ENCODE measurements around the gene NTMT2. TPM values are rescaled to one million over a fixed set of nuclear protein-coding genes. Genes with fewer than 3 reads are reported as not detected.

The NTMT2 gene
- total RNA-seq, 1 experiment from 2014 or later = not detected

DNA sequence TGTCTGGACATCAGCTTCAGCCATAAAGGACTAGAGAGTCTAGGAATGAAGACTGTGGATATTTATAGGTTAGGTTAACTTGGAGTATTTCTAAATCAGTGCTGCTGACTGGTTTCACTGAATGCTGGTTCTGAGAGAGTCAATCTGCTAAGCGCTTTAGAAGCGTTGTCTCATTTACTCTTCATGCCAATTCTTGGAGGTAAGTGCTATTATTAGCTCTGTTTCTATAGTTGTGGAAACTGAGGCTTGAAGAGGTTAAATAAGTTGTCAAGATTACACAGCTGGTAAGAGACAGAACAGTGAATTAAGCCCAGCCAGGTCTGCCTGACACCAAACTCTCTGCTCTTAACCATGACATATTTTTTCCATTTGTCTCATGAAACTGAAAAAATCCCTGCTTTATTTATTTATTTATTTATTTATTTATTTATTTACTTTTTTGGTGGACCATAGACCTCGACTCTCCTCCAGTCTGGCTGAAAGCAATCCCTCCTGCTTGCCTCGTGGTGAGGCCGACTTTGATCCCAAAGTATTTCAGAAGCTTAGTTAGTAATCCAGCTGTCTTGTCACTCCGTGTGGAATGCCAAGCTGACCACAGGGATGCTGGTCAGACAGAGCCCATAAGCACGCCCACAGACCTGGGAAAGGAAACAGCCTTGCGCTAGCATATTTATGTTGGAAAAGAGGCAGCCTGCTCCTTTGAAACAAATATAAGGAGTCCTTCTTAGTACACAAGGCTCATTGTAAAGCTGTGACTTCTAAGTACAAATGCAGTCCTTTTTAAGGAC, 16.9 kb downstream of the NTMT2 start:
- Histone ChIP-seq H3K9me3 (ENCODE audit: control insufficient read depth, insufficient read depth, low read depth, low read length) (no peaks in the 10 kb centered on the region), H3K27me3 (ENCODE audit: control insufficient read depth, insufficient read depth, low read length) (no peaks in the 10 kb centered on the region), H3K36me3 (ENCODE audit: control insufficient read depth, insufficient read depth, low read length) (no peaks in the 10 kb centered on the region), H3K27ac (ENCODE audit: low read length) (no peak overlapping the region), H3K4me1 (ENCODE audit: control insufficient read depth, insufficient read depth, low read length) (no peaks in the 10 kb centered on the region), H3K4me3 (ENCODE audit: low read depth in 2 of 2, low read length in 2 of 2) (no peak overlapping the region)
- ATAC-seq = no peak
- ChIA-PET POLR2A (no interaction called here), CTCF (no interaction called here)
- no peak for DNase-seq (ENCODE audit: low read depth, low spot score)
- BruUV-seq (replicated peaks) = no TSS peak
- in situ Hi-C loops (cut with HindIII; ENCODE audit: low pct_unique_long_range_greater_than_20kb, low sequenced_read_pairs) = no loop called here
- TF ChIP-seq TCF7L2 (IDR thresholded peaks at IDR 0.05; ENCODE audit: low read depth, low read length) = no peak
- TF ChIP-seq, protein P1, sequence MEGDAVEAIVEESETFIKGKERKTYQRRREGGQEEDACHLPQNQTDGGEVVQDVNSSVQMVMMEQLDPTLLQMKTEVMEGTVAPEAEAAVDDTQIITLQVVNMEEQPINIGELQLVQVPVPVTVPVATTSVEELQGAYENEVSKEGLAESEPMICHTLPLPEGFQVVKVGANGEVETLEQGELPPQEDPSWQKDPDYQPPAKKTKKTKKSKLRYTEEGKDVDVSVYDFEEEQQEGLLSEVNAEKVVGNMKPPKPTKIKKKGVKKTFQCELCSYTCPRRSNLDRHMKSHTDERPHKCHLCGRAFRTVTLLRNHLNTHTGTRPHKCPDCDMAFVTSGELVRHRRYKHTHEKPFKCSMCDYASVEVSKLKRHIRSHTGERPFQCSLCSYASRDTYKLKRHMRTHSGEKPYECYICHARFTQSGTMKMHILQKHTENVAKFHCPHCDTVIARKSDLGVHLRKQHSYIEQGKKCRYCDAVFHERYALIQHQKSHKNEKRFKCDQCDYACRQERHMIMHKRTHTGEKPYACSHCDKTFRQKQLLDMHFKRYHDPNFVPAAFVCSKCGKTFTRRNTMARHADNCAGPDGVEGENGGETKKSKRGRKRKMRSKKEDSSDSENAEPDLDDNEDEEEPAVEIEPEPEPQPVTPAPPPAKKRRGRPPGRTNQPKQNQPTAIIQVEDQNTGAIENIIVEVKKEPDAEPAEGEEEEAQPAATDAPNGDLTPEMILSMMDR (IDR thresholded peaks at IDR 0.05) = no peak
- no peak for TF ChIP-seq POLR2AphosphoS5 (IDR thresholded peaks at IDR 0.05; ENCODE audit: low read depth, low read length)
- TF ChIP-seq SIN3A (IDR thresholded peaks at IDR 0.05; ENCODE audit: borderline replicate concordance, insufficient read depth, low read depth, low read length) = no peak
- no peak for TF ChIP-seq REST (IDR thresholded peaks at IDR 0.05; ENCODE audit: insufficient read depth in 1 of 2, low read depth in 2 of 2, low read length in 1 of 2)
- intact Hi-C loops (cut with micrococcal nuclease; ENCODE audit: unreplicated experiment) = no loop called here

- DNase-seq (ENCODE audit: low read depth, low spot score) = no peak
- TF ChIP-seq TCF7L2 (IDR thresholded peaks at IDR 0.05; ENCODE audit: low read depth, low read length) = no peak
- no peak for TF ChIP-seq REST (IDR thresholded peaks at IDR 0.05; ENCODE audit: insufficient read depth in 1 of 2, low read depth in 2 of 2, low read length in 1 of 2)
- TF ChIP-seq SIN3A (IDR thresholded peaks at IDR 0.05; ENCODE audit: borderline replicate concordance, insufficient read depth, low read depth, low read length) = no peak
- TF ChIP-seq, protein P1 (IDR thresholded peaks at IDR 0.05) = no peak
- TF ChIP-seq POLR2AphosphoS5 (IDR thresholded peaks at IDR 0.05; ENCODE audit: low read depth, low read length) = no peak
- BruUV-seq (replicated peaks) = no TSS peak
- Histone ChIP-seq H3K27ac (ENCODE audit: low read length) (no peak overlapping the region), H3K4me1 (ENCODE audit: control insufficient read depth, insufficient read depth, low read length) (no peaks in the 10 kb centered on the region; the same call in 1 of the 2 replicates), H3K27me3 (ENCODE audit: control insufficient read depth, insufficient read depth, low read length) (no peaks in the 10 kb centered on the region), H3K36me3 (ENCODE audit: control insufficient read depth, insufficient read depth, low read length) (no peaks in the 10 kb centered on the region), H3K9me3 (ENCODE audit: control insufficient read depth, insufficient read depth, low read depth, low read length) (no peaks in the 10 kb centered on the region), H3K4me3 (ENCODE audit: low read depth in 2 of 2, low read length in 2 of 2) (no peak overlapping the region)
- in situ Hi-C loops (cut with HindIII; ENCODE audit: low pct_unique_long_range_greater_than_20kb, low sequenced_read_pairs) = no loop called here
- intact Hi-C loops (cut with micrococcal nuclease; ENCODE audit: unreplicated experiment) = no loop called here
- ATAC-seq = no peak
- ChIA-PET POLR2A (no interaction called here), CTCF (no interaction called here)
Measured at GRCh38 chr1:170164103-170164763, 18.5 kb downstream of the NTMT2 start.

Data from Panc1 (cell line).